Ureter (tissue), 1 donor: ENCODE data around the gene TPP1. TPM values are rescaled to one million over a fixed set of nuclear protein-coding genes. Genes with fewer than 3 reads are reported as not detected.

Experiments
- DNase-seq: peaks from one replicate; pipeline ENCODE4 v3.0.0-alpha.2; 2020; ENCODE audit warnings: low spot score
- total RNA-seq: library from RNA; stranded (reverse); gene quantifications from one replicate; pipeline ENCODE4 v1.2.4, GENCODE V29; 2023
- donor health status: DM: yes; HTN: yes; CAD: no.

Gene TPP1
- 60.0 TPM for total RNA-seq

- DNase-seq: peak; percentile 96
Measured at GRCh38 chr11:6619004-6619745, at the start of gene TPP1. TSS of gene TPP1 (minus strand) at chr11:6619422. CDS start at chr11:6619400, 22 bp downstream.

- no peak for DNase-seq
Measured at GRCh38 chr11:6667733-6668374, 48.6 kb upstream of the TPP1 start.

- no peak for DNase-seq
Measured at GRCh38 chr11:6666302-6667183, 47.3 kb upstream of the TPP1 start.

GRCh38 chr11:6664551-6664950 lies 45.3 kb upstream of the TPP1 start:
- DNase-seq: no peak

- DNase-seq: no peak
Measured at GRCh38 chr11:6663794-6664469, 44.7 kb upstream of the TPP1 start.

GRCh38 chr11:6660712-6661111 lies 41.5 kb upstream of the TPP1 start:
- DNase-seq: no peak

GRCh38 chr11:6658647-6659046 lies 39.4 kb upstream of the TPP1 start:
- no peak for DNase-seq

- no peak for DNase-seq
Measured at GRCh38 chr11:6657346-6657745, 38.1 kb upstream of the TPP1 start.

GRCh38 chr11:6656936-6657335 lies 37.7 kb upstream of the TPP1 start:
- DNase-seq: no peak

GRCh38 chr11:6656584-6656915 lies 37.3 kb upstream of the TPP1 start:
- DNase-seq: no peak

- DNase-seq: no peak
Measured at GRCh38 chr11:6655790-6656583, 36.8 kb upstream of the TPP1 start, which contains the start of gene DCHS1. TSS of gene DCHS1 (minus strand) at chr11:6655809. CDS start at chr11:6641613, 14,196 bp downstream.

- no peak for DNase-seq
Measured at GRCh38 chr11:6655020-6655789, 36.0 kb upstream of the TPP1 start.

GRCh38 chr11:6654281-6655019 lies 35.2 kb upstream of the TPP1 start:
- no peak for DNase-seq

GRCh38 chr11:6653656-6654055 lies 34.4 kb upstream of the TPP1 start:
- DNase-seq: no peak

- DNase-seq: no peak
Measured at GRCh38 chr11:6653097-6653496, 33.9 kb upstream of the TPP1 start.

- DNase-seq: no peak
Measured at GRCh38 chr11:6652182-6652581, 33.0 kb upstream of the TPP1 start.

GRCh38 chr11:6650980-6651379 lies 31.8 kb upstream of the TPP1 start:
- no peak for DNase-seq

- no peak for DNase-seq
Measured at GRCh38 chr11:6650104-6650503, 30.9 kb upstream of the TPP1 start.

GRCh38 chr11:6648501-6648900 lies 29.3 kb upstream of the TPP1 start:
- DNase-seq: no peak

GRCh38 chr11:6647836-6648235 lies 28.6 kb upstream of the TPP1 start:
- no peak for DNase-seq
